GM19099 (cell line): ENCODE measurements around the gene SLC8B1.

Experiments used
- POLR2A ChIP-seq: IDR thresholded peaks from 3 replicates; pipeline ENCODE4 v1.6.1; 2011; ENCODE audit warnings: low read depth; ENCODE audit not compliant: insufficient read length; ENCODE audit errors: extremely low read depth

SLC8B1 gene

DNA sequence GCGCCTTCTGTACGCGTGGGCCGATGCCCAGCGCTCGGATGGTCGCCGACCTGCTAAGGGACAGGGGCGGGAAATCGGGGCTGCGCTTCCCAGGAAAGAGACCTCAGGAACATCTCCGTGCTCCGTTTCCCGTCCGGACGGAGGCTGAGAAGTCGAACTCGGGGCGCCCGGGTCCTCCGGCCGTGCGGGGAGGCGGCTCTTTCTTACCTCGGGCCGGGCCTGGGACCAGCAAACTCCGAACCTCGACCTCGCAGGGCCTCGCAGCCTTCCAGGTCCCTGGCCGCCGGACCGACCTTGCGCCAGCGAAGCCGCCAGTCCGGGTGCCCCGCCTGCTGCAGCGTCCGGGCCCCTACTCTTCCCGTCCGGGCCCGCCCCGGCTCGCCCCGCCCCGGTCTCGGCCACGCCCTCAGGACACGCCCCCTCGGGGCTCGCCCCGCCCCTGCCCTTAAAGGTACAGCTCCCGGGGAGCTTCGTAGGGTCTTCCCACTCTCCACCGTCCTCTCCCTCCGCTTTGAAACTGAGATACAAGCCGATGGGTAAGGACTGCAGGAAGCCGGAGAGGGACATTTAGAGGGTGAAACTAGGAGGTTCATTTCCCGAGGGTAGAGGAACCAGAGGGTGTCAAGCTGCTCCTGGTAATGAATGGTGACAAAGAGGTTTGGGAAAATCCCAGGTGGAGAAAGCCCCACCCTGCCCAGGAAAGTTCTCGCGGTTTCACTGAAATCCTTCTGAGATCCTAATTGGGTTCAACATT is at the start of gene SLC8B1:
SLC8B1 (minus strand) TSS at position 324 of the 754 bp plus-strand sequence. CDS start 2,231 bp downstream, outside the sequence.
- TF ChIP-seq POLR2A: peak; percentile 74

DNA sequence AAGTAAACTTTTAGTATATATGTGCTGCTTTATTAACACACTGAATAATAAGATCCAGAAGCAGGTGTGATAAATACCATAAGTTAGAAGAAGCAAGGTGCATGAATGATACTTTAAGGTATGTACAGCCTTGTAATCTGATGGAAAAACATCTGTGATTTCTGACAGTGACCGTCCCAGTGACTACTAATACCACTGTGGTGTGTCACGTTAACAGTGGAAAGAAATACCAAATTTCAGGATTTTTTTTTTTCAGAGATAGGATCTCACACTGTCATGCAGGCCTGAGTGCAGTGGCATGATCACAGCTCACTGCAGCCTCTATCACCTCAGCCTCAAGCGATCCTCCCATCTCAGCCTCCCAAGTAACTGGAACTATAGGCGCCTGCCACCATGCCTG is 47.3 kb upstream of the SLC8B1 start:
- TF ChIP-seq POLR2A: no peak

DNA sequence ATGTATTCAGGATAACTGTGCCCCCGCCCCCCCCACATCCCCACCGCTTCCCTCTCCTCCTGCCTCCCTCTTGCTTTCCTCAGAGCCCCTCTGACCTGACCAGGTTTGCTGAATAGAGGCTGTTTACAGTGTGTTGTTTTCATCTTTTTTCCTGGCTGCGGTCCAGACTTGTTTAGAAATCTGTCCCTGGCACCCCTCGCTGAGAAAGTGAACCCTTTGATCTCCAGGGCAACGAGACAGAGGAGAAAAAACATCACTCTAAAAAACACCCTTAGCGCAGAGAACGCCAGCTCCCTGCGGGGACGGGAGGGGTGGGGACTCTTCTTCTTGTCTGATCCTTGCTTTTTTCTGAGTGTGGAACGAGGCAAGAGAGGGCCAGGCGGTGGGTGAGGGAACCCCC is 46.3 kb upstream of the SLC8B1 start:
- TF ChIP-seq POLR2A: no peak

DNA sequence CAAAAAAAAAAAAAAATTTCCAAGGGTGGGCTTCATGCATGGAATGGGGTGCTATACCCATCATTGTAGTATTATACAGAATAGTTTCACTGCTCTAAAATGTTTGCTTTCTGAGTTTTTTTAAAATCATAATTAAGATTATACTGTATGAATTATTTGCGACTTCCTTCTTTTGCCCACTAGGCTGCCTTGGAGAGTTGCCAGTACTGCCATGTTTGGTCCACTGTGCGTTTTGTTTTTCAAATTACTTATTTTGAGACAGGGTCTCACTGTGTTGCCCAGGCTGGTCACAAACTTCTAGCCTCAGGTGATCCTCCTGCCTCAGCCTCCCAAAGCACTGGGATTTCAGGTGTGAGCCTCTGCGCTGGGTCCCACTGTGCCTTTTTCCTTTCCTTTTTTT is 43.4 kb upstream of the SLC8B1 start:
- no peak for TF ChIP-seq POLR2A

DNA sequence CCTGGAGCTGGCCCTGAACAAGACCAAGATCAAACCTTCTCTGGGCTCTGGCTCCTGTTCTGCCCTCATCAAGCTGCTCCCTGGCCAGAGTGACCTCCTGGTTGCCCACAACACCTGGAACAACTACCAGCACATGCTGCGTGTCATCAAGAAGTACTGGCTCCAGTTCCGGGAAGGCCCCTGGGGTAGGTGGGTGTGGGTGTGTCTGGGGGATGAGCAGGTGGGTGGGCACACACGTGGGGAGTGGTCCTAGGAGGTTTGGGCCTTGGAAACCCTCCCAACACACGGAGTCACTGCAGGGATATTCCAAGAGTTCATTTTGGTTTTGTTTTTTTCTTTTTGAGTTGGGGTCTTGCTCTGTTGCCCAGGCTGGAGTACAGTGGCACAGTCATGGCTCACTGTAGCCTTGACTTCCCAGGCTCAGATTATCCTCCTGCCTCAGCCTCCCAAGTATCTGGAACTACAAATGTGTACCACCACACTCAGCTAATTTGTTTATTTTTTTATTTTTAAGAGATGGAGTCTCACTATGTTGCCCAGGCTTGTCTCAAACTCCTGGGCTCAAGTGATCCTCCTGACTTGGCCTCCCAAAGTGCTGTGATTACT is 40.0 kb upstream of the SLC8B1 start:
- TF ChIP-seq POLR2A: no peak

DNA sequence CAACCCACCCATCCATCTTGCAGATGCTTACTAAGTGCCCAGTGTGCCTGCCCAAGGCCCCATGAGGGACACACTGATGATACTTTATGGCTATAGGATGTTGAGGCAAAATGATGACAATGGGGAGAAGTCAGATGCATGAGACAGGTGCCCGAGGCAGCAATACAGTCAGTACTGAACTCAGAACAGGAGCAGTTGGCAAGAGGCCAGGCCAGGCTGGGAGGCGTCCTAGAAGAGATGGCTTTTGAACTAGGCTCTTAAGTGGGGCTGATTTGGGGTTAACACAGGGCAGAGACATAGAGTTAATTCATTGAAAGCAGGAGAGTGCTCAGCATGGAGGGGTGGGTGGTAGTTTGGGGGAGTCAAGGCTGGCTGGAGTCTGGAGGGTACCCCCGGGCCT is 39.1 kb upstream of the SLC8B1 start:
- no peak for TF ChIP-seq POLR2A

DNA sequence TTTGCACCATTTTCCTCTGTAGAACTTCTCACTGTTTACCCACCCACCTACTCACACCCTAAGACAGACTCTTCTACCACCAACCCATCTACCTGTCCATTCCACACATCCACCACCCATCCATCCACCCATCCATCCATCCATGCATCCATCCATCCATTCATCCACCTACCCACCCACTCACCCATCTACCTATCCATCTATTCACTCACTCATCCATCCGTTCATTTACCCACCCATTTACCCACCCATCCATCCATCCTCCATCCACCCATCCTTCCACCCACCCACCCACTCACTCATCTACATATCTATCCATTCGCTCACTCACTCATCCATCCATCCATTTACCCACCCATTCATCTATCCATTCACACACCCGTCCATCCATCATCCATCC is 38.5 kb upstream of the SLC8B1 start:
- no peak for TF ChIP-seq POLR2A

DNA sequence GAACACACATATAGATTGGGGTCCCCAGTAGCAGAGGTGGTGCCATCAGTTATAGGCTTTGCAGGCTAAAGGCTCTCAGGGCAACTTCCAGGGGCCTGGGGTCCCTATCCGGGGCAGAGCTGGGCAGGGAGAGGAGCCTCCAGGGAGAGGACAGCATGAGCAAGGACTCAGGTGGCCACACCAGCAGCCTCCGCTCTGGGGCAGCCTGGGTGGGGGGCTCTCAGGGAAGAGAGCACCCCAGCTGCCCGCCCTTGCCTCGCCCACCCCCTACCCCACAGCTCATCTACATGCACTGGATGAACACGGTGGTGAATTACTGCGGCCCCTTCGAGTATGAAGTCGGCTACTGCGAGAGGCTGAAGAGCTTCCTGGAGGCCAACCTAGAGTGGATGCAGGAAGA is 37.5 kb upstream of the SLC8B1 start:
- TF ChIP-seq POLR2A: no peak

DNA sequence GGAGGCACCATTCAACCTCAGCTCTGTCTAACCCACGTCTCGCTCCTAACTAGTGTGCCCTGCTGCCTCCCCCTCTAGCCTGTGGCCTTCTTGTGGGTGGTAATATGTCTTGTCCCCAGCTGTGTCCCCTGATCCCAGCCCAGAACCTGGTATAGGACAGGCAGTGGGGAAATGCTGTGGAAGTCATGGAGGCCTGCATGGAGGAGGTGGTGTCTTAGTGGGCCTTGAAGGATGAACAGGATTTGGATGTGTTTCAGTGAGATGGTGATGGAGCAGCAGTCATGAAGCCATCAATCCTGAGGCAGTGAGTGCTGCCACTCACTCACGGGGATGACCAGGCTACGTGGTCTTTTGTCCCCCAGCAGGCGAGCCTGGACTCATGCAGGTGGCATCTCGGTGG is 36.9 kb upstream of the SLC8B1 start:
- TF ChIP-seq POLR2A: no peak

DNA sequence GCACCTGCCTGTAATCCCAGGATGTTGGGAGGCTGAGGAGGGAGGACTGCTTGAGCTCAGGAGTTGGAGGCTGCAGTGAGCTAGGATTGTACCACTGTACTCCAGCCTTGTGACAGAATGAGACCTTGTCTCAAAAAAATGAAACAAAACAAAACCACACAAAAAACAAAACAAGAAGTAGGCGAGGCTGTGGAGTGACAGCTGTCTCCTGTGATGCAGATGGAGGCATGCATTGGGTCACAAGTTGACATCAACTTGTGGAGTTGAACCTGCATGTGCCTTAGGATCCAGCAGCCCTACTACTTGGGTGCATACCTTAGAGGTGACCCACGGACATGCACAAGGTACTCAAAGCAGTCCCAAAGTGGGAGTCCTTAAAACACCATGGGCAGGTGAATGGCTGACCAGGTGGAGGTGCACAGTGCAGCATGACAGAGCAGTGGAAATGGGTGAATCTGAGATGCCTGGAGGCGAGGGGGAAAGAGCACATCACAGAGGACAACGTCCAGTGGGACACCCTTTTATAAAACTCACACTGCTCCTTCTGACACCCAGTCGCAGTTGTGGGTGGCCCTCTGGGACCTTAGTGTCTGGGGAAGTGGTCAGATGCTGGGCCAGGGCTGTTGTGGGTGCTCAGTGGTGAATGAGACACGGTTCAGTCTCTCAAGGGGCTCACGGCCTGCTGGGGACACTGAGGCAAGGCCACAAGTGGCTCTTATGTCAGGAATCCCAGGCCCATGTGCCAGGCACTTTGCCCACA is 36.2 kb upstream of the SLC8B1 start:
- TF ChIP-seq POLR2A: no peak

DNA sequence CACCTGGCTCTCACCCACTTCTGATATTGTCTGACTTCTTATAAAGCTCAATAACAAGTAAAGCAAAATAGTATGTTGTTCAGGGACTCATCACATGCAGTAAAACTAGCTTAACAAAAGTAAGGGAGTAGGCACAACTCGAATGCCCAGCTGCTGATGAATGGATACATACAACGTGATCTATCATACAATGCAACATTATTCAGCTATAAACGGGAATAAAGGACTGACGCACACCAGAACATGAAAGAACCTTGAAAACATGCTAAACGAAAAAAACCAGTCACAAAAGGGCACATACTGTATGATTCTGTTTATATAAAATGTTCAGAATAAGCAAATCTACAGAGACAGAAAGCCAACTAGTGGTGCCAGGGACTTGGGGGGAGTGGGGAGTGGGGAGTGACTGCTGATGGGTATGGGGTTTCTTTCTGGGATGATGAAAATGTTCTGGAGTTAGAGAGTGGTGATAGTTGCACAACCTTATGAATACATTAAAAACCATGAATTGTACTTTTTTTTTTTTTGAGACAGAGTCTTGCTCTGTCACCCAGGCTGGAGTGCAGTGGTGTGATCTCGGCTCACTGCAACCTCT is 34.6 kb upstream of the SLC8B1 start:
- no peak for TF ChIP-seq POLR2A

DNA sequence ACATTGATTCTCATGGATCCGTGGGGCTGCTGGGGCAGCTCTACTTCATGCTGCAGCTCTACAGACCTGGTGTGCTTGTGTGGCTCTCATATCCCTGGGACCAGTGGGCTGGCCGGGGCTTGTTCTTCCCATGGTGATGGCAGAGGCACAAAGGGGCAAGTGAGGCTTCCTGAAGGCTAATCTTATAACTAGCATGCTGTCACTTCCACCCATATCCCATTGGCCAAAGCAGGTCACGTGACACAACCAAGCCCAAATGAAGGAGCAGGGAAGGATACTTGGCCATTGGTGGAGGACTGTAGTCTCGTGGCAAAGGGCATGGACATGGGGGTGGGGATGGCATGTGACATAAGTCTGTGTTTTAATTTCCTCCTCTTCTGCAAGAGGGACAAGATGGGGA is 33.4 kb upstream of the SLC8B1 start:
- TF ChIP-seq POLR2A: no peak

DNA sequence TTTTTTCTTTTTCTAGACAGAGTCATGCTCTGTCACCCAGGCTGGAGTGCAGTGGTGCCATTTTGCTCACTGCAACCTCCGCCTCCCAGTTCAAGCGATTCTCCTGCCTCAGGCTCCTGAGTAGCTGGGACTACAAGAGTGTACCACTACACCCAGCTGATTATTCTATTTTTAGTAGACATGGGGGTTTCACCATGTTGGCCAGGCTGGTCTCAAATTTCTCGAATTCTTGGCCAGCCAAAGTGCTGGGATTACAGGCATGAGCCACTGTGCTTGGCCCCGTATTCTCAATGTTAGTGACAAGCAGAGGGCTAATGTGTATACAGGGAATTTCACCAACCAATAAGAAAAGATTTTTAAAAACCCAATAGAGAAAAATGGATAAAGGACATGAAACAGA is 31.9 kb upstream of the SLC8B1 start:
- TF ChIP-seq POLR2A: no peak

DNA sequence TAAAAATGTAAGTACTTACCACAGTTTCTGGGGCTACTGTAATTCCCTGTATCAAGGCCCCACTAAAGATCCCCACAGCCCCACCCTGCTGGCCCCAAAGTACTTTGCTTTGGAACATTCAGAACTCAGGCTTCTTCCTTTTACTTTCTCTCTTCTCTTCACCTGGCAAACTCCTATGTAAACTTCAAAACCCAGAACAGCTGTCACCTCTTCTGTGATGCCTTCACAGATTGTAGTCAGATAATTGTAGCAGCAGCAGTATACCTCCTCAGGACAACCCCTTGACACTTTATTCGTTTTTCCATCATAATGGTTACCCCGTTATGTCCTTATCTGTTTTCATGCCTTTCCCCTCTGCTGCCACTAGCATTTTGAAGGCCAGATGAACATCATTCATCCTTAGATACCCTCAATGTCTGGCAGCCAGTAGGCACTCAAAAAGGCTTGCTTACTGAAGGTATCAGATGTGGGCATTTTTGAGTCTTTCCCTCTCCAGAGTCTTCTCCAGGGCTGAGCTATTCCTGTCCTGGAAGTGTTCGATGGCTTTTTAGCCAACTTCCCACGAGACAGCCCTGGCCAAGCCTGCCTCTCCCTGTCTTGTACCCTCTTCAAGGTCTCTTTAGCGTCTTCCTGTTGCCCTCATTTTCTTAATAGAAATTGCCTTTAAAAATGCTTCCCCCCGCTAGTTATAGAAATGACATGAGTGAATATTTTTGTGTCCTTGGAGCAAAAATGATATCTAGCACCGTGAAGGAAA is 30.9 kb upstream of the SLC8B1 start:
- TF ChIP-seq POLR2A: no peak

DNA sequence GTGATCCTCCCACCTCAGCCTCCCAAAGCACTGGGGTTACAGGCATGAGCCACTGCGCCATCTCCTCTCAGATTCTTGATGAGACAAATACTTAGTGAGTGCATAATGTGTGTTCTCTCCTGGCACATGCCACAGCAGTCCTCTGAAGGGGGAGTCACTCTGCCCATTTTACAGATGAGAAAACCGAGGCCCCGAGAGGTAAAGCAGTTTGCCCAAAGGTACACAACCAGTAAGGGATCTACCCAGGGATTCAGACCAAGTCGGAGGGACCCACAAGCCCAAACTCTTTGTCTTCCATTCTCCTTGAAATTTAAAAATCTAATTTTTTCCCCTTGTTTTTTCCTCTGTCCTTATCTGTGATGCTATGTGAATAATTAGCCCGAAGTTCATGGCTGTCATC is 29.8 kb upstream of the SLC8B1 start:
- no peak for TF ChIP-seq POLR2A
